Stimulated activated naive B cell treated with anti-CD40 and anti-IgM and Interleukin-4, amounts not matched to agents 10 μg/mL and 1 μg/mL and 100 μg/mL, for 72 hours (primary cell): Measurements from ENCODE around the gene ZNF516.

Experiments
- ATAC-seq, 2 donors: fragments of 150-1000 bp; cut with Tn5 transposase; replicated peaks; 2 replicates each; pipeline ENCODE4 v1.10.0; 2021; ENCODE audit warnings: moderate library complexity in 1 of 2
- DNase-seq: peaks from one replicate; pipeline ENCODE4 v3.0.0; 2021
- H3K27ac Mint-ChIP-seq: one replicate; pipeline ENCODE4 v1.8.0; 2022; ENCODE audit warnings: mild to moderate bottlenecking, mixed read lengths
- H3K27me3 Mint-ChIP-seq, 2 donors: one replicate each; pipeline ENCODE4 v1.8.0; 2022; ENCODE audit warnings: mixed read lengths in 2 of 2
- H3K36me3 Mint-ChIP-seq, 2 donors: one replicate each; pipeline ENCODE4 v1.8.0; 2022; ENCODE audit warnings: mixed read lengths in 2 of 2, mild to moderate bottlenecking in 1 of 2
- H3K4me1 Mint-ChIP-seq, 2 donors: one replicate each; pipeline ENCODE4 v1.8.0; 2022; ENCODE audit warnings: mixed read lengths in 2 of 2, mild to moderate bottlenecking in 1 of 2
- H3K4me3 Mint-ChIP-seq, 2 donors: one replicate each; pipeline ENCODE4 v1.8.0; 2022; ENCODE audit warnings: mild to moderate bottlenecking in 2 of 2, mixed read lengths in 2 of 2, moderate library complexity in 1 of 2
- H3K9me3 Mint-ChIP-seq, 2 donors: one replicate each; pipeline ENCODE4 v1.8.0; 2022; ENCODE audit warnings: mixed read lengths in 2 of 2, mild to moderate bottlenecking in 1 of 2

Gene ZNF516

DNA sequence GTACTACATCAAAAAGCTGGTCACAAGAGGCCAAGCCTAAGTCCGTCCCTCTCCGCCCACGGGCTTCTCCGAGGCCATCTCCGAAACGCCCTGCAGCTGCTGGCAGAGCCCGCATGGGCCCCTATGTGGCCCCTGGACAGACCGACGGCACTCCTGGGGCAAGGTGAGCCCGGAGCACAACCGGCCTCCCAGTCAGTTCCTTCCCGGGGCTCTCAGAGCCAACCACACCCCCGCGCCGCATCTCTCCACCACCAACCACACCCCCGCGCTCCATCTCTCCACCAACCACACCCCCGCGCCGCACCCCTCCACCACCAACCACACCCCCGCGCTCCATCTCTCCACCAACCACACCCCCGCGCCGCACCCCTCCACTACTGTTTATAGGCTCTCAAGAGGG, 93.5 kb downstream of the ZNF516 start:
- H3K27ac Mint-ChIP-seq = no peak overlapping the region
- H3K9me3 Mint-ChIP-seq = no peaks in the 10 kb centered on the region
- no peak for DNase-seq
- peak in 1 of 2 donors; percentile 59 for ATAC-seq
- peaks cover 20 to 27% of the 10 kb centered on the region in 2 donors for H3K36me3 Mint-ChIP-seq
- no peaks in the 10 kb centered on the region for H3K27me3 Mint-ChIP-seq
- H3K4me3 Mint-ChIP-seq = no peak overlapping the region
- H3K4me1 Mint-ChIP-seq = peaks cover 6 to 33% of the 10 kb centered on the region in 2 donors

DNA sequence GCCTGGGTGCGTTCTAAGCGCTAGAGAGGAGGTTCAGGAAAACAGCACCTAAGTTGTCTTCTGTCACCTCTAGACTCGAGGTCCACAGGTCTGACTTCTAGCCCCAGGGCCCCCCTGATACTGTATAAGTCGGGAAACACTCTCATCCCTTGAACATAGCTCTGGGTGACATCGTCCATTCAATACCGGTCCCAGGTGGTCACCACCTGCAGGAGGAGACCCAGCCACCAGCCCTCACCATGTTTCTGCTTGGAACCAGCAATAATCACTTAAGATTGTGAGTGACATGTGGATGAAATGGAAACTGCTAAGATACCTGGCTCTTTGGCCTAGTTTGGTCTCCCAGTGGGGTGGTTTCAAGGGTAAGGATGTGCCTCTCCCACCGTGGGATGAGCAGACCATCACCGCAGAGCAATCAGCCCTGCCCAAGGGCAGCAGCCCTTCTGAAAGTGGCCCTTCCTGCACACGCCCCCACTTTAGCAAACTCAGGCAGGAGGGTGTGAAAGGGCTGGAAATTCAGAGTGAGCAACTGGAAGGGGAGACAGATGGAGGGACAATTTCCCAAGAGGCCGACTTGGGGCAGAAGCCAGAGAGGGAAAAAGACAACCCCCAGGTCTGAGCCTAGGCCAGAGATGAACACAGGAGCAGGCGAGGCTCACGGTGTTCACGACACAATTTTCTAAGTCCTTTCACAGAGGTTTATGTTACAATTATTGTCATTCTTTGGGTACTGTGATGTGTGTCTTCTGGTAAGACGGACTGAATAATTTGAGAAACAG, 95.2 kb downstream of the ZNF516 start:
- Mint-ChIP-seq H3K9me3 (no peaks in the 10 kb centered on the region), H3K27me3 (no peaks in the 10 kb centered on the region), H3K4me1 (peaks cover 3 to 24% of the 10 kb centered on the region in 2 donors), H3K27ac (peak overlapping the region; percentile 43), H3K4me3 (no peak overlapping the region), H3K36me3 (peaks cover 18 to 19% of the 10 kb centered on the region in 2 donors)
- ATAC-seq (no peak), DNase-seq (no peak)

DNA sequence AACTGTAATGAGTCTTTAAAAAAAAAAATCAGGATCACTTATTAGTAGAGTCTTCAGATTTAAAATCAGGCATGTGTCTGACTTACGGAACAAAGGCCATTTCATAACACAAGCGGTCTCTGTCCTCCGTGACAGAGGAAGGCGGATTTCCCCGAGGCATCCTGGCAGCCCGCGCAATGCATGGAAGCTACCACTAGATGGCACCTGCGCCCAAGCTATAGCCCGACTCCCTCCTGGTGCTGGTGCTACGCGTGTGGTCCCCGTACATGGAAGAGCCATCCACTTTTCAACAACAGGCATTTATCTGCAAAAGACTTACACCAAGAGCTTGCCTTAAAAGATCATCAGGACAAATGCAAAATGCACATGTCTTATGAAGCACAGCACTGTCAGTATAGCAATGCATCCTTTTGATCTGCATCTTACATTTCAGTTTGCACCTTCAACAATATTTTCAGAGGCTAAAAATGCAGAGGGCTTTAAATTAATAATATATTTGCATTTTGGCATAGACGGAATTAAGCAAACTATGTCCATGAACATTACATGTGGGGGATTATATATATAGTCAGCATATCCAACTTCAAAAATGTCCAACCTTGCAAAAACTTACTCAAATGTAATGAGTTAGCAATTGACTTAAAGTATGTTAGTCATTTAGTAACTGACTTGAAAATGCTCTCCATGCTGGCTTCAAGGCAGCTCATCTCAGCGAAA, 96.0 kb downstream of the ZNF516 start:
- DNase-seq = peak; percentile 58
- H3K36me3 Mint-ChIP-seq = peaks cover 12 to 18% of the 10 kb centered on the region in 2 donors
- peaks cover 3 to 24% of the 10 kb centered on the region in 2 donors for H3K4me1 Mint-ChIP-seq
- no peak overlapping the region for H3K4me3 Mint-ChIP-seq
- peak; percentile 88 to 94 for ATAC-seq
- no peaks in the 10 kb centered on the region for H3K9me3 Mint-ChIP-seq
- H3K27me3 Mint-ChIP-seq = no peaks in the 10 kb centered on the region
- H3K27ac Mint-ChIP-seq = no peak overlapping the region

DNA sequence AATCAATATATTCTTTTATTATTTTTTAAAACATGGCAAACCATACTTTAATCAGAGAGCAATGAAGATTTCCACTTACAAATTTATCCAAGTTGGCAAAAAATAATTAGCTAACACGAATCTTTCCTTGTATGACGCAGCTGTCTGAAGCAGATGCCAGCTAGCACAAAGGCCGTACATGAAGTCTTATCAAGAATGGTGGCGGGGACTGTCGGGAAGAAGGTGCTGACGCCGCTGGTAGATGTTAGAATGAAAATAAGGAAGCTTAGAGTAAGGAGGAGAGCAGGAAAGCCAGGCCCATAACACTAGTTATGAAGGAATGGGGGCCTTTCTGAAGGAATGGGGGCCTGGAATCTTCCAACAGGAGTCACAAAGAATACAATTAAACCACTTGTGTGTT, 96.7 kb downstream of the ZNF516 start:
- Mint-ChIP-seq H3K9me3 (no peaks in the 10 kb centered on the region), H3K4me3 (no peak overlapping the region), H3K36me3 (peaks cover 10 to 16% of the 10 kb centered on the region in 2 donors), H3K4me1 (peaks cover 3 to 21% of the 10 kb centered on the region in 2 donors), H3K27me3 (no peaks in the 10 kb centered on the region), H3K27ac (no peak overlapping the region)
- DNase-seq (no peak), ATAC-seq (no peak)

DNA sequence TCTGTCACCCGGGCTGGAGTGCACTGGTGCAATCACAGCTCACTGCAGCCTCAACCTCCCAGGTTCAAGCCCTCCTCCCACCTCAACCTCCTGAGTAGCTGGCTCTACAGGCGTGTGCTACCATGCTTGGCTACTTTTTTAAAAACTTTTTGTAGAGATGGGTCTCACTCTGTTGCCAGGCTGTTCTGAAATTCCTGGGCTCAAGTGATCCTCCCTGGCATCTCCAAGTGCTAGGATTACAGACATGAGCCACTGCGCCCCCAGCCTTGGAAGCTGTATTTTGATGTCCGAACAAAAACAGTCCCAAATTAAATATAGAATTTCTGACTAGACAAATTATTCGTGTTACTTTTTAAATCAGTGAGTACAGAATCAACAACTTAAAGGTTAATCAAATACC, 97.4 kb downstream of the ZNF516 start:
- no peak for DNase-seq
- Mint-ChIP-seq H3K27ac (no peak overlapping the region), H3K9me3 (no peaks in the 10 kb centered on the region)

DNA sequence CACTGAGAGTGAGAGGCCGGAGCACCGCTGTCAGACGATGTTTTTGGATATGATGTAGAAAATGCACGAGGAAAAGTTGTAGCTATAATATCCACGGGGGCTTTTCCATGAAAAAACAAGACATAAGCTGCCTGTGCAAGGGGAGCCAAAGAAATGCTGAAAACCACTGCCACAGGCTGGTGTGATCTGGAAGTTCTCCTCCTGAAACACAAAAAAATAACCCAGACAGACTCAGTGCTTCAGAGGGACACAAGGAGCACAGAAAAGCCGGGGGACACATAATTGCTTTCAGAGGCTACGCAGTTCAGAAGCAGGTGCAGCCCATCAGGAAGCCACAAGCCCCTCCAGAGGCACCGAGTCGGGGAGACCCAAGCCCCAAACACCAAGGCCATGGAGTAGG, 98.2 kb downstream of the ZNF516 start:
- peaks cover 9 to 19% of the 10 kb centered on the region in 2 donors for H3K4me1 Mint-ChIP-seq
- H3K27me3 Mint-ChIP-seq = no peaks in the 10 kb centered on the region
- no peaks in the 10 kb centered on the region for H3K9me3 Mint-ChIP-seq
- H3K4me3 Mint-ChIP-seq = no peak overlapping the region
- ATAC-seq = no peak
- H3K27ac Mint-ChIP-seq = no peak overlapping the region
- DNase-seq = no peak
- peaks cover 3 to 17% of the 10 kb centered on the region in 2 donors for H3K36me3 Mint-ChIP-seq

More for the DNA sequence above, 97.4 kb downstream of the ZNF516 start:
- H3K4me3 Mint-ChIP-seq = no peak overlapping the region
- no peaks in the 10 kb centered on the region for H3K27me3 Mint-ChIP-seq
- peaks cover 3 to 17% of the 10 kb centered on the region in 2 donors for H3K4me1 Mint-ChIP-seq
- H3K36me3 Mint-ChIP-seq = peaks cover 5 to 13% of the 10 kb centered on the region in 2 donors
- no peak for ATAC-seq

DNA sequence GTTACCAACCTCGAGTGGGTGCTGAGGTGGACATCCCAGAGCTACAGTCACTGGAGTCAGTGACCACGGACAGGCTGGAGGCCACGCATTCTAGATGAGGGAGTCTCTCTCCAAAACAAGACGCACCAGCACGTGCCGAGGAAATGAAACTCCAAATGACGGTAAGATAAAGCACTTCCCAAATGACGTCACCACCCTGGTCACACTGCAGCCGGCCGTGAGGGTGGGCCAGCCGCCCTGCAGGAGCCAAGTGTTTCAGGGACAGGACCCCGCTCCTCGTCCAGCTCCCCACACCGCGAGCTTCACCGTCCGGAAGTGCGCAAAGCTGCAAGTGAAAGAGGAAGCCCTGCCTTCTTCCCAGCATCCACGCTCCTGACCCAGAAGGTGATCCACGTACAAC, 99.4 kb downstream of the ZNF516 start:
- peaks cover 19 to 30% of the 10 kb centered on the region in 2 donors for H3K4me1 Mint-ChIP-seq

DNA sequence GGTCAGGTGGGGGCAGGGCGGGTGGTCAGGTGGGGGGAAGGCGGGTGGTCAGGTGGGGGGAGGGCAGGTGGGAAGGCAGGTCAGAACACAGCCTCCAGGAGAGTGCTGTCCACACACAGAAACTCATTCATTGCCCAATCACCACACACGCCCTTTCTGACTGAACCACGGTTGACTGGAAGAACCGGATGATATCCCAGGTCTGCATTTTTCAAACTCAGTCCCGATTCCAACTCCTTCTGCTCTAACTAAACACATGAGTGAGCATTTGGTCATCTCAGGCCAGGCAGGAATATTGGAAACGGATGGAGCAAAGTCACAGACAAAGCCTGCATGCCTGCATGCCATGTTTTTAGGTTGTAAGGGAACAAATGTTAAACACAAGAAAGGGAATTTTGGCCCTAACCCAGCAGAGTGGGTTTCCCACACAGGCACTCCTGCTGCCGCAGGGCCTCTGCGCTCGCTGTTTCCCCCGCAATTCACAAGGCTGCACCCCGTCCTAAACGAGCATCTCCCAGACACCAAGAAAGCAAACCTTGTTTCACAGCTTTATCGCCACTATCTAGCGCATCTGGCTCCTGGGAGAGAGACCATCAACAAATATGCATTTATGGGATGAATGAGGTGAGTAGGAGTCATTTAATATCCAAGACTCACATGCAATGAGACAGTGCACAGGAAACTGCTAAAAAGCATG, 100.1 kb downstream of the ZNF516 start:
- no peak for ATAC-seq
- no peaks in the 10 kb centered on the region for H3K27me3 Mint-ChIP-seq
- H3K4me3 Mint-ChIP-seq = no peak overlapping the region
- H3K4me1 Mint-ChIP-seq = peaks cover 23 to 37% of the 10 kb centered on the region in 2 donors
- H3K27ac Mint-ChIP-seq = no peak overlapping the region
- no peaks in the 10 kb centered on the region for H3K9me3 Mint-ChIP-seq
- no peak for DNase-seq
- H3K36me3 Mint-ChIP-seq = peaks cover 11 to 22% of the 10 kb centered on the region in 2 donors

More for the DNA sequence above, 99.4 kb downstream of the ZNF516 start:
- ATAC-seq (no peak), DNase-seq (no peak)
- H3K27ac Mint-ChIP-seq = no peak overlapping the region
- H3K36me3 Mint-ChIP-seq = peaks cover 11 to 19% of the 10 kb centered on the region in 2 donors
- no peaks in the 10 kb centered on the region for H3K9me3 Mint-ChIP-seq
- no peak overlapping the region for H3K4me3 Mint-ChIP-seq
- H3K27me3 Mint-ChIP-seq = no peaks in the 10 kb centered on the region

DNA sequence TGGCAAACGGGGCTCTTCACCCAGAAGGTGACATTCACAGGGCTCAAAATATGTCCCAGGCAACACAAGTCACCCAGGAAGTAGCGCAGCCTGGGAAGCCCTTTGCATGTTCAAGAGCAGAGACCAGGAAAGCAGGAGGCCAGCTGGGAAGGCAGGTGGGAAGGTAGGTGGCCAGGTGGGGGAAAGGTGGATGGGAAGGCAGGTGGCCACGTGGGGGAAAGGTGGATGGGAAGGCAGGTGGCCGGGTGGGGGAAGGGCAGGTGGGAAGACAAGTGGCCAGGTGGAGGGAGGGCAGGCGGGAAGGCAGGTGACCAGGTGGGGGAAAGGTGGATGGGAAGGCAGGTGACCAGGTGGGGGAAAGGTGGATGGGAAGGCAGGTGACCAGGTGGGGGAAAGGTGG, 102.7 kb downstream of the ZNF516 start:
- Mint-ChIP-seq H3K36me3 (peaks cover 28 to 29% of the 10 kb centered on the region in 2 donors), H3K27ac (peak overlapping the region; percentile 85), H3K4me3 (no peak overlapping the region), H3K9me3 (peaks cover 0 to 5% of the 10 kb centered on the region in 2 donors), H3K27me3 (no peaks in the 10 kb centered on the region), H3K4me1 (peaks cover 37 to 46% of the 10 kb centered on the region in 2 donors)
- DNase-seq (no peak), ATAC-seq (no peak)

DNA sequence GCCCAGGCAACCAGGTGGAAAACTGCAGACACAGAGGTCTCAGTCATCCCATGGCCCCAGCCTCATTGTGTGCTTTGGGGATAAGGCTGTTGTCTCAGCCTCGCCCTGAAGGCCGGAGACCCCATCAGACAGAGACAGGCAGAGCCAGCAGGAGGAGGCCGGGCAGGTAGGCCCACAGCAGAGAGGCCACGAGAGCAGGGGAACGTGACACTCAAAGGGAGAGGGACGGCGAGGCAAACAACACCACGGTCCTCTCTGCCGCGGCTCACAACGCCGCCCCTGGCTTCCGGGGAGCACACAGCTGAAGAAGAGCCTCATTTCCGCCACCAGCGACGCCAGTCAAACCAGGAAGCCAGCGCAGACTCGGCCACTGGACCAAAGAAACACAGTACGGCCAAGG, 103.3 kb downstream of the ZNF516 start:
- Mint-ChIP-seq H3K36me3 (peaks cover 29 to 31% of the 10 kb centered on the region in 2 donors), H3K4me3 (no peak overlapping the region), H3K4me1 (peaks cover 41 to 52% of the 10 kb centered on the region in 2 donors), H3K9me3 (peaks cover 0 to 5% of the 10 kb centered on the region in 2 donors), H3K27me3 (no peaks in the 10 kb centered on the region), H3K27ac (peak overlapping the region; percentile 85)
- no peak for ATAC-seq
- no peak for DNase-seq

DNA sequence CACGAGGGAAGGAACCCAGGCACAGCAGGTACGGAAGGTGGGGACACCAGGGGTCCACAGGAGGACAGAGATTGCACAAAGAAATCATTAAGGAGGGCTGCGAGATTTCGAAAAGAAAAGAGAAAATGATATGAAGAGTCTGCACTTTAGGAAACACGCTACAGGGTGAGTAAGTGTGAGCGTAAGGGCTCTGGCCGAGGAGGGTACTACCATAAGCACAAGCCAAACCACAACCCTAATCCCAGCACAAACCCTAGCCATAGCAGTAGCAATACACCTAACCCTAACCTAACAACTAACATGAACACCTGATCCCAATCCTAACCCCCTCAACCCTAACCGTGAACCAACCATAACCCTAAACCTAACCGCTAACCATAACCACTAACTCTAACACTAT, 104.0 kb downstream of the ZNF516 start:
- H3K9me3 Mint-ChIP-seq = peaks cover 0 to 5% of the 10 kb centered on the region in 2 donors
- no peaks in the 10 kb centered on the region for H3K27me3 Mint-ChIP-seq
- H3K4me3 Mint-ChIP-seq = no peak overlapping the region
- DNase-seq = no peak
- no peak for ATAC-seq
- peaks cover 41 to 54% of the 10 kb centered on the region in 2 donors for H3K4me1 Mint-ChIP-seq
- peaks cover 26 to 29% of the 10 kb centered on the region in 2 donors for H3K36me3 Mint-ChIP-seq
- H3K27ac Mint-ChIP-seq = no peak overlapping the region

DNA sequence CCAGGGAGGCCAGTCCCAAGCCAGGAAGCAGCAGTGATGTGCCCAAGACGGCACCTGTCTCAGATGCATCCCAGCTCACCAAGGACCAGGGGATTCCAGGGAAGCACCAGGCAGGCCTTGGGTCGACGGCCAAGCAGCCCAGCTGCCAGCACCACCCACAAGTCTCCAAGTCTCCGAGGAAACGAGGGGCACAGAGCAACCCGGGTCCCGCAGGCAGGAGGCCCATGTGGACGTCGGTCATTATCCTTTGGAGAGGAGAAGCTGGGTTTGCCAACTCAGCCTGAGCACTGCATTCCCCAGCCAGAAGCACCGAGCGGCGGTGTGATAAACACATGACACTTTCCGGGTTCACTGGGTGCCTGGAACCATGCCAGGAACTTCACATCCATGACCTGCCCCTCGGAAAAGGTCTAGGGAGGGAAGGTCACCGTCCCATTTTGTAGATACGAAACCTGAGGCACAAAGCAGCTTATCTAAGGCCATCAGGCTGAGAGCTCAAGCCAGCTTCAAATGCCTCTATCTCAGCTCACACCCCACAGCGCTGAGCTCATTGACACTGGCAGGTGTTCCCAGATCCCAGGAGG, 104.5 kb downstream of the ZNF516 start:
- Mint-ChIP-seq H3K4me3 (no peak overlapping the region), H3K9me3 (peaks cover 0 to 5% of the 10 kb centered on the region in 2 donors), H3K36me3 (peaks cover 24 to 33% of the 10 kb centered on the region in 2 donors), H3K4me1 (peaks cover 41 to 54% of the 10 kb centered on the region in 2 donors), H3K27ac (no peak overlapping the region), H3K27me3 (no peaks in the 10 kb centered on the region)
- ATAC-seq (no peak), DNase-seq (no peak)

DNA sequence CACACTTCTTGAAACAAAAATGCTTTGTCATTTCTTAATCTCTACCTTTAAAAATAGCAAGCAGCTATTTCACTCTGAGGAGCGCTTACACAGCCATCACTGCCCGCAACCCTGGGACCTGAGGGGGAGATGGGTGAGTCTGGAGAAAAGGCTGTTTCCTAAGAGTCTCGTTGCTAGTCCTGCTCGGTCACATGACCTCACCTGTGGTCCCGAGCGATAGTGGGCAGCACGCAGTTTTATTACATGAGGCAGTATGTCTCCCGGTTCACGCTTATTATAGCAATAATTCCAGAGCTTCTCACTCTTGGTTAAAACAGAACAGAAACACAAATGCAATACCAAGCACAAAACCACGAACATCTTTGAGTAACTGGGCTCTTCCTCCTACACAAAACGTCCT, 105.3 kb downstream of the ZNF516 start:
- ATAC-seq (no peak), DNase-seq (no peak)
- H3K36me3 Mint-ChIP-seq = peaks cover 21 to 36% of the 10 kb centered on the region in 2 donors
- H3K4me3 Mint-ChIP-seq = no peak overlapping the region
- peaks cover 41 to 54% of the 10 kb centered on the region in 2 donors for H3K4me1 Mint-ChIP-seq
- H3K27me3 Mint-ChIP-seq = no peaks in the 10 kb centered on the region
- no peak overlapping the region for H3K27ac Mint-ChIP-seq
- H3K9me3 Mint-ChIP-seq = peaks cover 0 to 5% of the 10 kb centered on the region in 2 donors

DNA sequence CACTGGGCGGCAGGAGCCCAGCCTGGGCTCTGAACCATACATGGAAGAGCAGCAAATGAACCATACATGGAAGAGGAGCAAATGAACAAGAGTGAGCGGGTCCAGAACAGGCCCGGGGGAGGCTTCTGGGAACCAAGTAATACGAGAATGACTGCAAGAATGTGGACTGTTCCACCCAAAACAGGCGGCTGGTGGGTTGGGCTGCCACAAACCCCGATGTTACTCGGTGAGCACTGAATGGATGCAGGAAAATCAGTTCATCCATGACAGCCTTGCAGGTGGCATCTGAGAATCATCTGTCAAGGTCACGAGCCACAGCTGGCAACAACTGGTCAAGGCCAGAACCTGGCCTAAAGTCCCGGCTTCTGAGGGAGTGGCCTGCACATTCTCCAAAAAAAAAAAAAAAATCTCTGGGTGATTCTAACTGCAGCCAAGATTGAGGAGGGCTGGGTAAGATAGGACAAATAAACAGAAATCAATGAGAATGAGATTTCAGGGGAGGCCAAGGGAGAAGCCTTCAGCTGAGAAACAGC, 106.1 kb downstream of the ZNF516 start:
- peak overlapping the region; percentile 48 for H3K27ac Mint-ChIP-seq
- no peak for DNase-seq
- no peak overlapping the region for H3K4me3 Mint-ChIP-seq
- peaks cover 21 to 36% of the 10 kb centered on the region in 2 donors for H3K36me3 Mint-ChIP-seq
- no peaks in the 10 kb centered on the region for H3K27me3 Mint-ChIP-seq
- peaks cover 41 to 54% of the 10 kb centered on the region in 2 donors for H3K4me1 Mint-ChIP-seq
- peaks cover 0 to 5% of the 10 kb centered on the region in 2 donors for H3K9me3 Mint-ChIP-seq
- no peak for ATAC-seq
